GM19240 (cell line): ENCODE results near the gene NDUFS7.

ENCODE experiments used
- DNase-seq: peaks from one replicate; pipeline ENCODE4 v3.0.0; 2011; ENCODE audit warnings: low spot score; ENCODE audit not compliant: insufficient read length

The NDUFS7 gene

GRCh38 chr19:1400281-1401137 lies 16.8 kb downstream of the NDUFS7 start:
- no peak for DNase-seq

- peak; percentile 71 for DNase-seq
Observed at GRCh38 chr19:1401138-1401888, 17.6 kb downstream of the NDUFS7 start, which contains the start of gene GAMT. Gene GAMT (minus strand): TSS chr19:1401542. CDS start chr19:1401476, 66 bp downstream.

GRCh38 chr19:1401889-1402217 lies 18.1 kb downstream of the NDUFS7 start:
- DNase-seq: no peak

GRCh38 chr19:1402411-1403070 lies 18.8 kb downstream of the NDUFS7 start:
- no peak for DNase-seq

GRCh38 chr19:1406774-1407527 lies 23.2 kb downstream of the NDUFS7 start:
- DNase-seq: peak; percentile 97

GRCh38 chr19:1407528-1408299 lies 24.0 kb downstream of the NDUFS7 start, which contains the start of gene DAZAP1:
Gene DAZAP1 (plus strand): TSS chr19:1407586. CDS start chr19:1407774, 188 bp downstream.
- DNase-seq: no peak

GRCh38 chr19:1408300-1409203 lies 24.8 kb downstream of the NDUFS7 start:
- peak; percentile 53 for DNase-seq

- no peak for DNase-seq
Observed at GRCh38 chr19:1409204-1410005, 25.7 kb downstream of the NDUFS7 start.

- DNase-seq: no peak
Observed at GRCh38 chr19:1410136-1410786, 26.6 kb downstream of the NDUFS7 start.

GRCh38 chr19:1410789-1411188 lies 27.1 kb downstream of the NDUFS7 start:
- DNase-seq: no peak

- DNase-seq: no peak
Observed at GRCh38 chr19:1411255-1412191, 27.8 kb downstream of the NDUFS7 start.

- no peak for DNase-seq
Observed at GRCh38 chr19:1412323-1412923, 28.7 kb downstream of the NDUFS7 start.

- DNase-seq: no peak
Observed at GRCh38 chr19:1412995-1413800, 29.5 kb downstream of the NDUFS7 start.

- DNase-seq: no peak
Observed at GRCh38 chr19:1416014-1416841, 32.5 kb downstream of the NDUFS7 start.

- DNase-seq: no peak
Observed at GRCh38 chr19:1417145-1417544, 33.4 kb downstream of the NDUFS7 start.
